Esophagus squamous epithelium (tissue), 4 donors: Measurements from ENCODE around the gene PHLDB2.

Source experiments
- POLR2A ChIP-seq, 4 donors: fragments of 450-650 bp; IDR thresholded peaks; one replicate each; pipeline ENCODE4 v1.6.1; 2017; ENCODE audit warnings: antibody characterized with exemption in 4 of 4, mild to moderate bottlenecking in 4 of 4, moderate library complexity in 3 of 4
- TF ChIP-seq, protein P1 (sequence below), 6 experiments: fragments of 450-650 bp in 4 of 6; fragments of 200-600 bp in 2 of 6; sonication (generic) in 2 of 6; IDR thresholded peaks; one replicate each; pipeline ENCODE4 v1.5.1; 2016 to 2019; ENCODE audit warnings: antibody characterized with exemption in 6 of 6, mild to moderate bottlenecking in 4 of 6, moderate library complexity in 4 of 6

DNA sequence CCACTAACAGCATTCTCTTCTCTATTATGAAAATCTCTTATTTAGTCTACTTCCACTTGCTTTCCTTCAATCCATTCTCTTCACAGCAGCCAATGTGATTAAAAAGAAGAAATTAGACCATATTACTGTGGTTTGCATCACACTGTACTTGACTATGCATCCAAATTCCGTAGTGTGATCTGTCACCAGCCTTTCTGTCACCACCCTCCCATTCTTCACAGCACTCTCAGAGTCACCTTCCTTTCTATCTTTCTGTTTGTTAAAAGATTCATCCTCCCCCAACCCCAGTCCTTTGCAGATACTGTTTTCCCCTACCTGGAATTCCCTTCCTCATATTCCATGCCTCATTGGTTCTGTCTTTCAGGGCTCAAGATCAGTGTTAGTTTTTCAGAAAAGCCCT is 64.7 kb downstream of the PHLDB2 start:
- TF ChIP-seq, protein P1, sequence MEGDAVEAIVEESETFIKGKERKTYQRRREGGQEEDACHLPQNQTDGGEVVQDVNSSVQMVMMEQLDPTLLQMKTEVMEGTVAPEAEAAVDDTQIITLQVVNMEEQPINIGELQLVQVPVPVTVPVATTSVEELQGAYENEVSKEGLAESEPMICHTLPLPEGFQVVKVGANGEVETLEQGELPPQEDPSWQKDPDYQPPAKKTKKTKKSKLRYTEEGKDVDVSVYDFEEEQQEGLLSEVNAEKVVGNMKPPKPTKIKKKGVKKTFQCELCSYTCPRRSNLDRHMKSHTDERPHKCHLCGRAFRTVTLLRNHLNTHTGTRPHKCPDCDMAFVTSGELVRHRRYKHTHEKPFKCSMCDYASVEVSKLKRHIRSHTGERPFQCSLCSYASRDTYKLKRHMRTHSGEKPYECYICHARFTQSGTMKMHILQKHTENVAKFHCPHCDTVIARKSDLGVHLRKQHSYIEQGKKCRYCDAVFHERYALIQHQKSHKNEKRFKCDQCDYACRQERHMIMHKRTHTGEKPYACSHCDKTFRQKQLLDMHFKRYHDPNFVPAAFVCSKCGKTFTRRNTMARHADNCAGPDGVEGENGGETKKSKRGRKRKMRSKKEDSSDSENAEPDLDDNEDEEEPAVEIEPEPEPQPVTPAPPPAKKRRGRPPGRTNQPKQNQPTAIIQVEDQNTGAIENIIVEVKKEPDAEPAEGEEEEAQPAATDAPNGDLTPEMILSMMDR (IDR thresholded peaks at IDR 0.05), result no peak
- TF ChIP-seq POLR2A (IDR thresholded peaks at IDR 0.05), result no peak
